SK-N-SH treated with all-trans-retinoic acid at 6 μM for 48 hours (cell line): Measurements from ENCODE around the gene C3orf18.

Experiments used
- CREB5 ChIP-seq: fragments of 250-450 bp; sonication (Bioruptor Pico); IDR thresholded peaks from 2 replicates; pipeline ENCODE4 v1.5.1; 2020; ENCODE audit warnings: low read depth, mild to moderate bottlenecking, moderate library complexity
- PATZ1 ChIP-seq: fragments of 250-450 bp; sonication (Bioruptor Pico); IDR thresholded peaks from 2 replicates; pipeline ENCODE4 v1.8.0; 2020; ENCODE audit warnings: mild to moderate bottlenecking, moderate library complexity, borderline replicate concordance
- SNAI2 ChIP-seq: fragments of 250-450 bp; sonication (Bioruptor Pico); IDR thresholded peaks from 2 replicates; pipeline ENCODE4 v1.5.0; 2020; ENCODE audit warnings: mild to moderate bottlenecking, moderate library complexity
- TOX ChIP-seq: fragments of 250-450 bp; sonication (Bioruptor Pico); IDR thresholded peaks from 2 replicates; pipeline ENCODE4 v1.8.0; 2021; ENCODE audit warnings: mild to moderate bottlenecking, moderate library complexity, borderline replicate concordance

- TF ChIP-seq SNAI2 (CRISPR knock-in tag) (no peak), CREB5 (CRISPR knock-in tag) (no peak), PATZ1 (CRISPR knock-in tag) (no peak), TOX (CRISPR knock-in tag) (no peak)
Observed at GRCh38 chr3:50584391-50584790, 16.8 kb upstream of the C3orf18 start.
